Skin of body (tissue), 2 donors: ENCODE measurements around the gene NFX1. TPM values are rescaled to one million over a fixed set of nuclear protein-coding genes. Genes with fewer than 3 reads are reported as not detected.

Experiments used
- DNase-seq: peaks from one replicate; lab custom pipeline; 2025; lab: John Stamatoyannopoulos, UW
- total RNA-seq: library from RNA; depleted of rRNA; stranded (reverse); fragments of >200 nt; gene quantifications from one replicate; pipeline ENCODE4 v1.2.3, GENCODE V29; 2014

Gene NFX1
- total RNA-seq: 29.0 TPM

DNA sequence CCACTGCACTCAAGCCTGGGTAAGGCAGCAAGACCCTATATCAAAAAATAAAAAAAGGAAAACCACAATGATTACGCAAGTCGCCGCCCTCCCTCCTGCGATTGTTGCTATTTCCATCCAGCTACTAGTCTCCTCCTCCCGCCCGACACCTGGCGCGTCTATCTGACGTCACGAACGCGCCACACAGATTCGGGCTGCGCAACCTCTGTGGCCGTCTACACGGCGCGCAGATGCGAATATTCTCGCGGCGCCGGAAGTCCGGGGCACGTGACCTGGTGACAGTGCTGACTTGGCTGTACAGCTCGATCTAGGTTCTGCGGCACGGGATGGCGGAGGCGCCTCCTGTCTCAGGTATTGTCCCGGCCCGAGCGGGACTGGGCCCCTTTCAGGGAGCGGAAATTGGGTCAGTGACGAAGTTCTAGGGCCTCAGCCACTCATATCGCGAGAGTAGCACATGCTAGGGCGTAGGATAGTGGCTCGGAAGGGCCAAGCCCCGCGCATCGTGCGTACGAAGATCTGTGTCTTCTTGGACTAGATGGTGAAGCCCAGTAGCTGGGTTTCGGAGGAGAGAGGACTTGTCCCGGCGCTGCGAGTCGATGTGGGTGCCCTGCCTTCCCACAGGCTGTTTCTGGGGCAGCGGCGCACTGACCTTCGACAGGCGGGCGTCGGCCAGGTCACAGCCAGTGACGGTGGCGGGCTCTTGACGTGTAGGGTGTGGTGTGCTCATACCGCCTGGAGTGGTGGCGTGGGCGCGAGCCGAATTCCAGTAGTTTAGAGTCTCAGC, at the start of gene NFX1:
NFX1 (plus strand) TSS at position 270 of the 784 bp plus-strand sequence; CDS start at position 327, 57 bp downstream.
- DNase-seq: peak; percentile 99

GRCh38 chr9:33241298-33241697, 49.0 kb upstream of the NFX1 start:
- DNase-seq: no peak

DNA sequence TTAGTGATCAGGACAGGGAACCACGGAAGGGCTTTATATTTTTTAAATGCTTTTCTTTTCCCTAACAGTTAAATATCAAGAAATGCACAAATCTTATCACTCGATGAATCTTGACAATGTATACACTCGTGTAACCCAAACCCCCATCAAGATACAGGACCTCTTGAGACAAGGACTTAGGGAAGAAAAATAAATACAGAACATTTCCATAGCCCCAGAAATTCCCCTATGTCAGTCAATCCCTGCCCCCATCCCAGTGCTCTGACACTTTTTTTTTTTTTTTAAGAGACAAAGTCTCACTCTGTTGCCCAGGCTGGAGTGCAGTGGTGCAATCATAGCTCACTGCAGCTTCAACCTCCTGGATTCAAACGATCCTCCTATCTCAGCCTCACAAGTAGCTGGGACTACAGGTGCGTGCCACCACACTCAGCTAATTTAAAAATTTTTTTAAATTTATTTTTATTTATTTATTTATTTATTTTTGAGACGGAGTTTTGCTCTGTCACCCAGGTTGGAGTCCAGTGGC, 47.6 kb upstream of the NFX1 start:
- no peak for DNase-seq

- no peak for DNase-seq
Observed at GRCh38 chr9:33244137-33244784, 46.1 kb upstream of the NFX1 start.

DNA sequence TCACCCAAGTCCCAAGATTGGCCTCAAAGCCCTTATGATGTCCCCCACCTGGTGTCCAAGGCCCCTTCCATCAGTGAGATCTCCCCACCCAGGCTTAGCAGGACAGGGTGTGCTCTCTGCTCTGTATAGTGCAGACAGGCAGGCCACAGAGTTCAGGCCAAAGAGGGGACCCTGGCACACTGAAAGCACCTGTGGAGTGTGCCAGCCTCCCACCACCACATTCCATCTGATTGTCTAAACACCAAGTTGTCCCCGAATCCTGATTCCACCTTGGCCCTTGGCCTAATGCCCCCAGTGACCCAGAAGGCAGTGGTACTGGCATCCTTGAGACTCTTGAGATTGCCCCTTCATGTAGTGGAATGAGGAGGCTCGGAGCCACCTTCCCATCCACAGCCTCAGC, 45.0 kb upstream of the NFX1 start:
- DNase-seq: no peak

GRCh38 chr9:33246269-33246860, 44.0 kb upstream of the NFX1 start:
- DNase-seq: no peak

GRCh38 chr9:33248606-33249005, 41.7 kb upstream of the NFX1 start:
- no peak for DNase-seq

DNA sequence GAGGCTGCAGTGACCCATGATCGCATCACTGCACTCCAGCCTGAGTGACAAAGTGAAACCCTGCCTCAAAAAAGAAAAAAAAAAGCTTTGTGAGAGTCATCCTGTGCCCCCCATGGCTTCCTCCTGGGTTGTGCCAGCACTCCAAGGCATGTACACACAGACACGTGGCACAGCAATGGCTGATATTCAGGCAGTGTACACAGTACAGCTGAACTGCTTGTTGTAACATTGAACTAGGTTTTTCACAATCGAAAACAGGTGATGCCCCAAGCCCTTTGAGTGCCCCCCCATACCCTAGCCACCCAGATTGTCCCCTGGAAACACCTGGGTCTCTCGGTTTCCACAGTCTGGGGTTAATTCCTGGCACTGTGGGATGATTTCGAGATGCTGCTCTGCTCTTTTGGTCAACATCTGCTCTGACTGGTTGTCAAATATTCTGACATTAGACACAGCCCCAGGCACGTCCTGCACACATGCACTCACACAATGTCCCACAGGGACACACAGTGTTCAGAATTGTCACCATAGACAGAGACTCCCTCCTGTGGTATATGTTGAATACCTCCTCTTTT, 41.1 kb upstream of the NFX1 start:
- no peak for DNase-seq

DNA sequence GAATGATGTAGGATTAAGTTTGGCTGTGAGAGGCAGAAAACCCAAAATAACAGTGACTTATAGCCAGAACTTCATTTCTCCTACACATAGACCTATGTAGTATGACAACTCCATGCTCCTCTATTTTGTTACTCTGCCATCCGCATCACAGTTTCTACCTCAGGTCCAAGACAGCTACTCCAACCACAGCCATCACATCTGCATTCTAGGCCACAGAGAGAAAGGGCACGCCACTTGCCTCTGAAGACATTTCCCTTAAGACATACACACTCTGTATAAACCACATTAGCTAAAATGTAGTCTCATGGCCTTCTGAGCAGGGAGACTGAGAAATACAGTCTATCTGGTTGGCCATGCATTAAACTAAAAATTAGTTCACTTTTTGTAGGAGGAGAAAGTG, 40.3 kb upstream of the NFX1 start:
- DNase-seq: no peak

- DNase-seq: no peak
Observed at GRCh38 chr9:33250458-33250995, 39.8 kb upstream of the NFX1 start.

GRCh38 chr9:33254211-33254610, 36.1 kb upstream of the NFX1 start:
- DNase-seq: no peak

- no peak for DNase-seq
Observed at GRCh38 chr9:33255014-33255413, 35.3 kb upstream of the NFX1 start.

DNA sequence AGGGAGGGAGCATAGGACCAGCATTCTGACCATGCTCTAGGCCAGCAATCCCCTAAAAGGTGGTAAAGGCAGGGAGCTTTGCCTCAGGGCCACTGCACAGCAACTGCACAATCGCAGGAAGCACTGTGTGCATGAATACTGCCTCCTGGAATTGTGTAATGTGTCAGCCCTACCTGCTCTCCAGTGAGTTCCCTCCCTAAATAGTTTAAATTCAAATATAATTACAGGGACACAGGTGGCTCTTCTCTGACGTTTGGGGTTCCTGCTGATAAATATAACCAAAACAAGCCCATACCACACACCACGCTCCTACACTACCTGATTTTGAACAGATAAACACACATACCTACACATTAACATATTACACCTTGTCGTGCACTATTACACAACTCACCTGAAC, 34.8 kb upstream of the NFX1 start:
- DNase-seq: no peak

DNA sequence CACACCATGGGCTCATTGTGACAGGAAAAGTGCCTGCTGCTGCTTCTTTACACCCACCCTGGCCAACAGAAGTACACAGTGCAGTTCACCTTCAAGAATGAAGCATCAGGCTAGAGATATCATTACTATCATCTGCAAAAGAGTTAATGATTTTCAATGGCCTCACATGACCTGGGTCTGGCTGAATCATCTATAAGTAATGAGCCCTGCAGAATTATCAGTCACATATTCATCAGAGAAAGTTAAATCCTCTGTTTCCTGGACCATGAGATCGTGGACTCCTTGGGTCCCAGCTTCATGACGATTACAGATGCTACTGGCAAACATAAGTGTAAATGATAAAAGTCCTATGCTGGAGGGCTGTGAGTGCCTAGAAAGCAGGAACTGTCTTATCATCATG, 34.1 kb upstream of the NFX1 start:
- no peak for DNase-seq

DNA sequence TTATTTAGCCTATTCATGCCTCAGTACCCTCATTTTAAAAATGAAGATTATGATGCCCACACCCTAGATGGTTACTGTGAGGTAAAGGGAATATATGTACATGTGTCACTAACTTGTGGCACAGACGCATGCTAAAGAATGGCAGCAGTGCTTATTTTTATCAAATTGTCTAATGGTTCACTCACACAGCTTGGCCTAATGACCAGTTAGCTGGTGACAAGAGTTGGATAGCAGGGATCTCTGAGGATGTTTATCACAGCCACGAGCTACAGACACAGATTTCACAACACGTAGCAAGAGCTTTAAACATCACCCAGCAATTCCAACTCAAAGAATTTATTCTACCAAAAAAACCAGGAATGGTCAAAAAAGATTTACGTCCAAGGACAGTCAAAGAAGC, 33.0 kb upstream of the NFX1 start:
- no peak for DNase-seq

DNA sequence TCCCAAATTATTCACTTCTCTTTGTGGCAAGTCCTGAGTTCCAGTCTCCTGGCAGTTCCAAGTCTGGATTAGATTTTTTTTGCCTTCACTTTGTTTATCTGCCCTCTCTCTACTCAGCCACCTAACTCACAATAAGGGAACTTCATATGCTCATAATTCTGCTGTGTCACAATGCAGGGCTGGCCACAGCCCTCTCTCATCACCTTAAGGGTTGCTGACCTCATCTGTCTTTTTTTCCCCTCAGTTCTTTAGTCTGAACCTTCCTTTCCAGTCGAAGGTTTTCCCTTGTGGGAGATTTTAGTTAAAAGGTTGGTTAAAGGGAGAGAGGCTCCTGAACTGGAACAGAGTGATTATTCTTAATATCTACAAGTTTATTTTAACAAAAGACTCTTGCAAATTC, 29.9 kb upstream of the NFX1 start:
- no peak for DNase-seq

DNA sequence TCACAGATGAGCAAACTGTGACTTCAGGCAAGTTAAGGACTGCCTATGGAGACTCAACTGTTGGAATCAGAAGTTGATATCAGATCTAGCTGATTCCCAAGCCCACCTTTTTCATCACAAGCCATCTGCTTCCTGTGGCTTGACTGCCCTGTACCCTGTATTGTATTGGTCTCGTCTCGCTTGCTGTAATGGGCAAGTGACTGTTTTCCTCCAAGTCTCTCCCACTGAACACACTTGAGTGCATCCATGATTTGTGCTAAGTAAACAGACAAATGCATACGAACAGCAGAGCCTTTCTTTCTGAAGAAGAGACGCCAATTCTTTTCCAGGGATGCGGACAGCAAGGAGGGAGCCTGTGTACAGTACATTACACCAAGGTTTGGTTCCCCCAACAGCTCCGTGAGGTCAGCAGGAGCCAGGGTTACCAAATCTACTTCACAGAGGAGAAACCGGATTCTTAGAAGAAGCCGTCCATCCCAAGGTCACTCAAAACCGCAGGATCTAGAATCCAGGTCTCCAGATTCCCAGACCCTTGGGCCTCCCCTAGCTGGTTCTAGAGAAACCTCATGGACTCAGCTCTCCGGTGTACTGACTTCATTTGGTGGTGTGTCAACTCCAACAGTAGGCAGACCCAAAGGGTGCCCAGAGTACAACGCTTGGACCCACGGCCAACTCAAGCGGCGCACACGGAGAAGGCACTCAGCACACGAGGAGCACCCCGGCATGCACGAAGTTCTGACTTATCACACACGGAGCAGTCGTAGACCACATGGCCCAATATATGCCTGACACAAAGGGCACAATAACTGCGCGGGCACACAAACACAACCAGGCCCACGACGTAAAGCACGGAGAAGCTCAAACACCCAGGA, 26.9 kb upstream of the NFX1 start:
- DNase-seq: peak; percentile 26

DNA sequence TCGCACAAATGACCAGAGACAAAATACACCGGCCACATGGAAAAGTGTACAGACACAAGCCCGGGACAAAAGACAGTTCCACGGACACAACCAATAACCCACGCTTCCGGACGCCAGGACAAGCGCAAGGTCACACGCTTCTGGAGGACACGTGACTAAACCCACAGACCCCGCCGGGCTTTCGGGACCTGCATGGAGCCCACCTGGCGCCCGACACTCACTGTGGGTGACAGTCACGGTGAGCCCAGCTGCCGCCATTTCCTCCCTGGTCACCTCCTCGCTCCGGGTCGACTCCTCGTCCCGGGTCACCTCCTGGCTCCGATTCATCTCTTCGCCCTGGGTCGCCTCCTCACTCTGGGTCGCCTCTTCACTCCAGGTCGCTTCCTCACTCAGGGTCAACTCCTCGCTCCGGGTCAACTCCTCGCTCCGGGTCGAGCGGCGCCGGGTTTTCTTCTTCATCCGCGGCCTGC, 26.3 kb upstream of the NFX1 start:
- DNase-seq: no peak

- DNase-seq: peak; percentile 99
Observed at GRCh38 chr9:33264473-33265177, 25.7 kb upstream of the NFX1 start, which contains the start of the genes BAG1 and CHMP5. BAG1 (minus strand) TSS chr9:33264708. CHMP5 (plus strand) TSS chr9:33265049; CDS start chr9:33265079, 30 bp downstream.
